ENCODE results near the gene MICAL2.

MICAL2 gene

GRCh38 chr11:12157241-12157661 is 46.9 kb downstream of the MICAL2 start:
- peak; percentile 29 for DNase-seq

GRCh38 chr11:12158909-12159308 is 48.5 kb downstream of the MICAL2 start:
- no peak for DNase-seq

GRCh38 chr11:12159351-12160099 is 49.1 kb downstream of the MICAL2 start:
- peak; percentile 3 for DNase-seq

- no peak for DNase-seq
These were observed 49.8 kb downstream of the MICAL2 start for GRCh38 chr11:12160231-12160630.

- no peak for DNase-seq
These were observed 50.3 kb downstream of the MICAL2 start for GRCh38 chr11:12160680-12161079.

- DNase-seq, result no peak
These were observed 50.7 kb downstream of the MICAL2 start for GRCh38 chr11:12161137-12161536.

DNA sequence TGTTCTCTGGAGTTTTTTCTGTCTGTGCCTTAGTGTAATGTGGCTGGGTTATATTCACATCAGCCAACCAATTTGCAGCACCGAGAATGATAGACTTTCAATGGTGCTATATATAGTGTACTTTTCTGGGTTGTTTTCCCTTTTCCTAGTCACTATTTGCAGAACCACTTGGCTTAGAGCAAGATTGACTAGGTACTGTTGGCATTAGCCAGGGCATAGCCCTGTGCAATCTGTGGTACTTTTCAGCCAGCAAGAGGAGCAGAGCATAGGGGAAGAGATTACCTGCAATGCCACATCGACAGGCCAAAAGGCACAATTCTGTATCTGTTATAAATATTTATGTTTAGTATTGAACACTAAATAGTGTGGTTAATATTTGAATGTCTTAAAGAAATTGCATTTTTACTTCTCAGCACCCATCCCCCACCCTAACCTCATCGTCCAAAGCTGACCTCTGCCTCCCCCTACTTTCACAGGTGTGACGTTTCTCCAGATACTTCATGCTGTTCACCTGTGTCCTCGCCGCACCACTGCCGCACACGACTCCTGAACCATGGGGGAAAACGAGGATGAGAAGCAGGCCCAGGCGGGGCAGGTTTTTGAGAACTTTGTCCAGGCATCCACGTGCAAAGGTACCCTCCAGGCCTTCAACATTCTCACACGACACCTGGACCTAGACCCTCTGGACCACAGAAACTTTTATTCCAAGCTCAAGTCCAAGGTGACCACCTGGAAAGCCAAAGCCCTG is 51.4 kb downstream of the MICAL2 start:
- no peak for DNase-seq

GRCh38 chr11:12162652-12163051 is 52.3 kb downstream of the MICAL2 start:
- no peak for DNase-seq

- DNase-seq, result no peak
These were observed 53.0 kb downstream of the MICAL2 start for GRCh38 chr11:12163181-12163941.

GRCh38 chr11:12164061-12165014 is 53.9 kb downstream of the MICAL2 start:
- DNase-seq, result no peak

GRCh38 chr11:12165237-12165875 is 55.0 kb downstream of the MICAL2 start:
- no peak for DNase-seq

DNA sequence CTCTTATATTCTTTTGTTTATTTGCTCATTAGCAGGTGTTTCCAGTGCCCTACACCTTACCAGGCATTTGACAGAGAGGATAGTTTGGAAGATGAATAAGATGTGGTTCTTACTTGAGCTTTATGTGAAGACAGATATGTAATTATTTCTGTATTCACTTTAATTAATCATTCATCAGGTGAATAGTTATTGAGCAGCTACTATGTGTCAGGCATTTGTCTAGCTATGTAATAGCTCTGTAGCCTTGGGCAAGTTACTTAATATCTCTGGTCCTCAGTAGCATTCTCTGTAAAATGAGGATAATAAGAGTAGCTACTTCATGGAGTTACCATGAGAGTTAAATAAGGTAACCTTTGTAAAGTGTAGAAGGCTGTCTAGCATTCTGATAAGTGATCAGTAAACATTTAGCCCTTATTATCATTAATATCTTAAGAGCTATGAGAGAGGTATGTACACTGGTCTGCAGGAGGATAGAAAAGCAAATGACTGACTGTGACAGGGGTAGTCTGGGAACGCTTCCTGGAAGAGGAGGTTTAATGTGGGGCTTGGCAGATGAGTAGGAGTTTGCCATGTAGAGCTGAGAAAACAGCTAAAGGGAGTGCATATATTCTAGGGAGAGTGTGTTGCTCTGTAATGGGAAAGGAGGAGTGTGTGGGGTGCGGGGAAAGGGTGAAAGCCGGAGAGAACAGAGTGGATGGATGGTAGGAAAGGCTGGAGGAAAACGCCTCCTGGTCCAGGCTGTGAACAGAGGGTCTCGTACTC is 56.1 kb downstream of the MICAL2 start:
- no peak for DNase-seq

DNA sequence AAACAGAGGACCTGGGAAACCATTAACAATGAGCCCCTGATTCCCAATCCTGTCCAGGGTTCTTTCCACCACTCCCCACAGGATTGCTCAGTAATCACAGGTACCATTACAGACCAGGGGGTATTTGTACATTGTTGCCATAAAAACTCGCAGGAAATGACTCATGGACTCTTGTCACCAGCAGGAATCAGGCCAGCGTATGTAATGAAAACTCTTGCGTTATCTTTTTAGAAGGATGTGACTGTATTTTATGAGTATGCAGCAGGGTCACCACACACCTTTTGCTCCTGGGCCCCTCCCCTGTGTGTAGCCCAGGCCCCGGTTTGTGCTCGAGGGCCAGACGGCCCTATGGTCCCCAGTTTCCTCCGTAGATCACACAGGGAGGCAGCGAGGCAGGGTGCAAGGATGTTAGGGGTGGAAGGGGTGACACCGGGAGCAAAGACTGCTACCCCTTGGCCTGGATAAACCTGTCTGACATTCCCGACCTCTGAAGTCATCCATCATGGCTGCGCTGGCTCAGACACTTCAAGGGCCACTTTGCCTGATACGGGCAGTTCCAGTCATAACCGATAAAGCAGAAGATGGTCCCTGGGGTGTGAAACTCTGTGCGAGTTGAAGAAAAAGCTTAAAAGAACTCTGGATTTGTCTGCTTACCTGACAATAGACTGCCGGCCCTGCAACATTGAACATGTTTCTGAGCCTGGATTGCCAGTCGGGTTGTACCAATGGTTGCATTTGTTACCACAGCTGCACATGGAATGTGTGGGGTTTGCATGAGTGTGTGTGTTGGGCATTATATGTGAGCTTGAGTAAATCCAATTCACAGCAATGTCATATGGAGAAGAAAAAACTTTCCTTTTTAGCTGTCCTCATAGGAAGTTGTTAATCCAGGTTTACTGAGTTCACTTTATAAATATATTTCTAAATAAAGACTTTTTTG is 56.9 kb downstream of the MICAL2 start:
- no peak for DNase-seq

DNA sequence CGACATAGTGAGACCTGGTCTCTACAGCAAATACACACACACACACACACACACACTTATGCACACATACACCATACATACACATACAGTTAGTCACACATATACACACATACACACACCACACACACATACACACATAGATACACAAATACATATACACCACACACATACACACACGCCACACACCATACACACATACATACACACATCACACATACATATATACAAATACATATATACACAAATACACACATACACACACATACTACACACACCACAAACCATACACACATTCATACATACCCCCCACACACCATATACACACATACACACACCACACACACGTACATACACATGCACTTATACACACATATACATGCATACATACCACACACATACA is 57.7 kb downstream of the MICAL2 start:
- no peak for DNase-seq

GRCh38 chr11:12169822-12170221 is 59.4 kb downstream of the MICAL2 start:
- DNase-seq, result no peak

GRCh38 chr11:12170501-12170900 is 60.1 kb downstream of the MICAL2 start:
- DNase-seq, result no peak

DNA sequence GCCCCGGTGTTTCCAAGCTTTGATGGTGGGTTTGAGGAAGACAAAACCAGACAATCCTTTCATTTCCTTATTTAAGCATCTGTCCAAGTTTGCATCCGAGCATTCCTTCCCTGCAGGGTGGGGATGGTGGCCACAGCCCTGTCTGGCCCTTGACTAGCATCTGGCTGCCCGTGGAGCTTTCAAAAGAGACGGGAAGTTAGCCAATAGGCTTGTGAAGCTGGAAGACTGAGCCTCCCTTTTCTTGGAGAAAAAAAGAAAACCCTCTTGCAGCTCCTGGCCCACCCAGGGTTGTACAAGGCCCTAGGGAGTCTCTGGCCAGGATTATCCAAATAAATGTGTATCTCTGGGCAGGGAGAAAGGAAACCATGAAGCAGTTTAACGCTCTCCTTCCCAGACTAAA is 60.6 kb downstream of the MICAL2 start:
- no peak for DNase-seq

DNA sequence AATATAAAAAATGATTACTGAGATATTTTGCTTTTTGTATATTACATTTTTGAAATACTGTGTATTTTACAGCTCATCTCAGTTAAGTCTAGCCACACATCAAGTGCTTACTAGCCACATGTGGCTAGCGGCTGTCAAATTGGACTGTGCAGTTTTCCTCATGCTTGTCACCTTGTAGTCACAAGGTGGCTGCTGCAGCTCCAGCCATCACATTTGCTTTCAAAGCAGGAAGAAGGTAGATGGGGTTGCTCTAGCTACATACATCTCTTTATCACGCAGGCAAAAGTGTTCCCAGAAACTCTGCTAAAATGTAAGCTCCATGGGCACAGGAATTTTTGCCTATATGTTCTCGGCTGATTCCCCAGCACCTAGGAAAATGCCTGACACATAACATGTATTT is 61.5 kb downstream of the MICAL2 start:
- no peak for DNase-seq

DNA sequence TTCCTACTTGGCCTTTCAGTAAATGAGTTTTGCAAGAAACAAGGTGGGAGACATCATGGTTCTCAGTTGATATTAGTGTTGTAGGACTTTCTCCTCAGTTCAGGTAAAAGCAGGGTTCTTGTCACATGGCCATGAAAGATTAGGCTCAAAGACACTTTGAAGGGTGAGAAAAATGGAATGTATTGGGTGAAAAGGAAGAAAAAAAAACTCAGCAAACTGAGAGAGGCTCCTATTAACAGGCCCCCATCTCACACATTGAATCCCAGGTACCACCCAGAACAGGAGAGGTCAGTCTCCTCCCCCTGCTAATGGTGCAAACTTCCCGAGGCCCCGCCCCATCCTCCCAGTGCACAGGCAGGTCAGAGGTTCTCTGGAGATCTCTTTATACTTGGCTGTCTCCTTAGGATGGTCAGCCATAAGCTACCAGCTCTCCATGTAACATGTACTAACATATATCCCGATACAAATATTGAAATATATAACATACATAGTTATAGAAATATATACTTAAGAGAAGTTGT is 62.2 kb downstream of the MICAL2 start:
- no peak for DNase-seq

DNA sequence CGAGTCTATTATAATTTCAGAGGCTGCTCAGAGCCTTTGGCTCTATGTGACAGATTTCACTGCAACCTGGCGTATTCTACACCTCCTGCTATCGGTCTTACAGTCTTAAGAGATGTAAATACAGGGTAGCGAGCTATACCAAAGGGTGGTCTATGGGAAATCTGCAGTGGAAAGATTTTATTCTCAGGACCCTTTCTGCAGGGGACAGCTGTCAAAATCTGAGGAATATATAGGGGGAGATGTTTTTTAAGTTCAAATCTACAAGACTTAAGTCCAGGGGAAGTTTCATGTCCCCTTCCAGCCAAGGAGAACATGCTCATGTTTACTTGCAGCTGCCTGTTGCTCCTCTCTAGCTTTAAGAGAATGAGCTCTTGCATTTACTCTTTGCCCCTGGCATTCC is 62.7 kb downstream of the MICAL2 start:
- no peak for DNase-seq
